Gastroesophageal sphincter (tissue), 3 donors: ENCODE data around the gene LYSMD1.

Source experiments
- CTCF ChIP-seq, 4 experiments: fragments of 200-600 bp in 2 of 4; fragments of 450-650 bp in 2 of 4; sonication (generic) in 1 of 4; IDR thresholded peaks; one replicate each; pipeline ENCODE4 v1.5.1; 2017 to 2019; ENCODE audit warnings: antibody characterized with exemption in 4 of 4, mild to moderate bottlenecking in 2 of 4, moderate library complexity in 2 of 4
- POLR2A ChIP-seq, 2 donors: fragments of 450-650 bp; IDR thresholded peaks; one replicate each; pipeline ENCODE4 v1.6.1; 2017; ENCODE audit warnings: antibody characterized with exemption in 2 of 2, mild to moderate bottlenecking in 2 of 2, moderate library complexity in 1 of 2
- POLR2AphosphoS5 ChIP-seq: sonication (generic); formaldehyde crosslinking; IDR thresholded peaks from one replicate; pipeline ENCODE4 v1.6.1; 2017; ENCODE audit warnings: antibody characterized with exemption

GRCh38 chr1:151166505-151166956, 829 bp upstream of the LYSMD1 start:
- TF ChIP-seq CTCF (IDR thresholded peaks at IDR 0.05) (no peak), POLR2A (IDR thresholded peaks at IDR 0.05) (no peak), POLR2AphosphoS5 (no peak)
